GM19452 (cell line): ENCODE results near the gene GOLM1.
"Not testable (repeated sequence)": the region's sequence is repeated elsewhere in the genome, so short reads cannot be mapped to it uniquely, and the experiment has no call there.

ENCODE experiments used
- ATAC-seq: cut with Tn5 transposase; IDR thresholded peaks from one replicate; pipeline ENCODE4 v1.9.1; 2021; ENCODE audit not compliant: unreplicated experiment

The GOLM1 gene

DNA sequence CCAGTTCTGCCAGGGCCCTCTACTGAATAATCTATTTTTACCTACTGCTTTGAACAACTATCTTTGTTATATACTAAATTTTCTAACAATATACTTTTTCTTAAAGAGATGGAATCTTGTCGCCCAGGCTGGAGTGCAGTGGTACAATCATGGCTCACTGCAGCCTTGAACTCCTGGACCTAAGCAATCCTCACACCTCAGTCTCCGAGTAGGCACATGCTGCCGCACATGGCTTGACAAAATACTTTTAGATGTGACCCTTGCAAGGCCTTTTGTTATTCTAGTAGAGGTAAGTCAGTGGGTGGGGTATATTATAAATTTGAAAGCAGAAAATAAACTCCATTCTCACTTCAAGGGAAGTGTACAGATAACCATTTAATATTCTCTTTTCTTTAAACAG, 7.9 kb downstream of the GOLM1 start:
- ATAC-seq, result no peak

DNA sequence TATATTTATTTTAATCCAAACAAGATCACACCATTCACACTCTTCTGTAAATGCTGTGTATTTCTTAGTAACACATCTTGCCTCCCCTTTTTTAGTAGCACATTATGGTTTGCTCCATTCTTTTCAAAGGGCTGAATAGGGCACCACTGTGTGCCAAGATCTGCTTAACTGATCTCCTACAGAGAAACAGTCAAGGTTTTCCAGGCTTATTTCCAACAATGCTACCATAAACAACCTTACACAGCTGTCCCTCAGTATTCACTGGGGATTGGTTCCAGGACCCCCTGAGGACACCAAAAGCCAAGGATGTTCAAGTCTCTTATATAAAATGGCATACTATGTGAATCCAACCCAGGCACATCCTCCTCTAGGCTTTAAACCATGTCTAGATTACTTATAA, 16.5 kb downstream of the GOLM1 start:
- no peak for ATAC-seq

DNA sequence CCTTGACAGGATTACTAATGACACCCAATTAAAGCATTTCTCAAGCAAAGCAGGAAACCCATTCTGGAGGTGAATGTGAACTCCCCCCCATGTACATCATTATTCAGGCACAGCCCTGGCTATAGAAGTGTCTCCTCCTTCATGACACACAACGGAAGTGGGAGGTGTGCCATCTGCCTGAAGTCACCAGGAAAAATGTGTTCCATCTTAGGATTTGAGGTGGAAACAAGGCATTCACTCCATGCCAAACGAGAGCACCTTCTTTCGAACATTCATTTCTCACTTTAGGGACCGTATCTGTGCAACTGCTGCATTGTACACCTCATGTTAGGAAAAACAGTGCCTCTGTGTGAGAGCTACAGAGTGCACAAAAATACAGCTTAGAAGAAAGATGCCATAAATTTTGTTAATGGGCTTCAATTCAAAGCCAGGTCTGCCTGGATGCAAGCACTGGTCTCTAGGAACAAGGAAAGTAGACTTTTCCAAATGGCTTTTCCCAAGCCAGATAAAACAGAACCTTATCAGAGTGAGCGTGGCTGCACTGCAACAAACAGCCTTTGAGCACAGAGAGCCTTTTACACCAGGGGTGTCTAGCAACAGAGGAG, 19.4 kb downstream of the GOLM1 start:
- ATAC-seq, result no peak

DNA sequence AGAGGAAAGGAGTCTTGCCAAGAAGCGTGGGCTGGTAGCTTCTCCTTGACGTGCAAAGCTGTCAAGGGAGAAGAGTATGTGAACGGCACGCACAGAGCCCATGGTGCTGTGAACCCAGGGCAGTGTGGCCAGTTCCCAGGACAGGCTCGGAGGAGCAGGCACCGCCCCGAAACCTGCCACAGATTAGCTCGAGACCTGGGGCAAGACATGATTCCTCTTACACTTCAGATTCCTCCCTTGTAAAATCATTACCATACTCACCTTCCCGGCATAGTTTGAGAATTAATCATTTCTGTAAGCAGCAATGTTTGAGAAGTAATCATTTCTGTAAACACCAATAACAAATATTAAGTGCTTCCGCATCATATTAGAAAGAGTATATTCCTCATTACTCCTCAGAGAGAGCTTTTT, 19.9 kb downstream of the GOLM1 start:
- no peak for ATAC-seq

DNA sequence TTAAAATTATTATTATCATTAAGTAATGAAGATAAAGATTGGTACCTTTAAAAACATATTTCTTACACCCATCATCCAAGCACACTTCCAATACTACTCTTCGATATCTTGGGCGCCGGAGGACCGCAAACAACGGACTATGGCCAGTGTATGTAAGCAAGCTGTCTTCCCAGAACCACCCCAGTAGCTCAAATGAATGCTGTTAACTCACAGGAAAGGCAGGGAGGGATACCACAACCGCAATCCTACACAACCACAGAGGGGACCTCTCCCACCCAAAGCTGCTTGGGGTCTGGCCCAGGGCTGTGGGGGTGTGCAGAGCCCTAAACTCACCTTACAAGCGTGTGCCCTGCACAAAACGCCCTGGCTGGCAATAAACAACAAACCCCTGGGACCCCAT, 20.6 kb downstream of the GOLM1 start:
- ATAC-seq, result no peak

DNA sequence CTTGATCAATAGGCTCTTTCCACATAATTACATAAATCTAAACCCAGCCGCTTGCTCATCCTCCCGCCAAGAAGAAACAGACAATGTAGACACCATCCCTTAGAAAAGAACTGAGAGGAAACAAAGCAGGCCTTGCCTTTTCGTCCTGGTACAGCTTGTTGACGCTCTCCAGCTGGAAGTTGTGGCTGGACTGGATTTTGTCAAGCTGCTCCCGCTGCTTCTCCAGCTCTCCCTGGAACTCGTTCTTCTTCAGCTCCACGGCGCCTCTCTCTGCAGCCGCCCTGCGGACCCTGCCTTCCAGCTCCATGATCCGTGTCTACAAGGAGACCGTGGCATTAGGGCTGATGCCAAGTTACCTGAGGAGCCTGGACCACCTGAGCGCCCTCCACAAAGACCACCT, 22.1 kb downstream of the GOLM1 start:
- no peak for ATAC-seq

DNA sequence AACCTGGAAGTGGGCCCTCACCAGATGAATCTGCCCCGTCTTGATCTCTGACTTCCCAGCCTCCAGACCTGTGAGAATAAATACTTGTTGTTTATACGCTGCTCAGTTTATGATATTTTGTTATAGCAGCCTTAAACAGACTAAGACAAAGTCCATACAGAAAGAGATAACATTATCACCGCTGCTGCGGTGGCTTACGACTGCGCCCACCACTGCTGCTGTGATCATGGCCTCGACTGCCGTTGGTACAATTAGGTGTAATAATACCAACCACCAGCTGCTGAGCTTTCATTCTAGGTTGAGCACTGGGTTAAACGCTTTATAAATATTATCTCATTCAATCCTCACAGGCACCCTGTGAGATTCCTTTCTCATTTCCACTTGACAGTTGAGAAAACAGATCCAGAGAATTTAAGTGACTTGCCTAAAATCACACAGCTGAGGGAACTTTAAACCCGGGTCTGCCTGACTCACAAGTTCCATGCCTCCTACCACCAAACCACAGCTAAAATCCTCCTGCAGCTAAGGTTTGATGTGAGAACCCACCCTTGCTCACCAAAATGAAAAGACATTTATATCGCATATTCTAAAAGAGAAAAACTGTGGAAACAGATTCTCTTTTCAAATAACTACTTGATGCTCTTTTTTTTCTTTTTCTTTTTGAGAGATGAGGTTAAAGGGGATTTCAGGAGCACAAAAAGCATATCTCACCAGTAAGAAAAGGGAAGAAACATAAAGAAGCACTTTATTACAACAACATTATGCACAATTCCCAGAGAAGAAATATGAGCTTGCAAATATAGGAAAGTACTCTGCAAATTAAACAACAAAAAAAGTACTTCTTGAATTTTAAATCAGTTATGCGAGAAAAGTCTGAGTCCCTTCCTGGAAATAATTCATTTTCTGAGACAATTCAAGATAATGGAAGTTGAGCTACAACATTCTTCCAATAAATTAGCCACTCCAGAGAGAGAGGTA, 23.9 kb downstream of the GOLM1 start:
- no peak for ATAC-seq

DNA sequence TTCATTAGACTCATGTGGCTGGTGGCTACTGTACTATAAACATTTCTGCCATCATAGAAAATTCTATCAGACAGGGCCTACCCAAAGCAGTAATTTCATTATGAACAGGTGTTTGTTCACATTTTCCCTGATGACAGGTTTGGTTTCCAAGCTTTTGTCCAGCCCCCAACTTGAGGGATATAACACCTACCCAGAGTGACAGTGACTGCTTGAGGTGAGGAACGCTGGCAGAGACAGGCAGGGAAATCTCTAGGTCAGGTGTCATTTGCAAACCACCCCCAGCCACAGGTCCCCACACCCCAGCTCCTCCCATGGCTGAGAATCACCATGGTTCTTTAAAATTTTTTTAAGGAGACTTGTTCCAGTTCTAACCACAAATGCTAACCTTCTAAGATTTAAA, 25.5 kb downstream of the GOLM1 start:
- no peak for ATAC-seq

DNA sequence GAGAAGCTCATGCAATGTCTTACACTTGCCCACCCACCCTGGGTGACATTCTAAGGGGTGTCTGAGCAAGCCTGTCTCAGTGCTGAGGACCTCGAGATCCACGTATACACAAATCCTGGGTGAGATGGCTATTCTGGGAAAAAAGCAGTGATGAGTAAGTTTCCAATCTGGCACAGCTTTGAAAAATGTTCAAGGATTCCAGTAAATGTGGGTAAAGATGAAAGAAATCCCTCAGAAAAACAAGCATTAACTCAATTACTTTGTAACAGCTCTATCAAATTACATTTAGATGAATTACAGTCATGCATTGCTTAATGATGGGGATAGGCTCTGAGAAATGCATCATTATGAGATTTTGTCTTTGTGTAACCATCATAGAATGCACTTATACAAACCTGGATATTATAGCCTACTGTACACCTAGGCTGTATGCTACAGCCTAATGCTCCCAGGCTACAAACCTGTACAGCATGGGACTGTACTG, 26.9 kb downstream of the GOLM1 start:
- ATAC-seq, result no peak

DNA sequence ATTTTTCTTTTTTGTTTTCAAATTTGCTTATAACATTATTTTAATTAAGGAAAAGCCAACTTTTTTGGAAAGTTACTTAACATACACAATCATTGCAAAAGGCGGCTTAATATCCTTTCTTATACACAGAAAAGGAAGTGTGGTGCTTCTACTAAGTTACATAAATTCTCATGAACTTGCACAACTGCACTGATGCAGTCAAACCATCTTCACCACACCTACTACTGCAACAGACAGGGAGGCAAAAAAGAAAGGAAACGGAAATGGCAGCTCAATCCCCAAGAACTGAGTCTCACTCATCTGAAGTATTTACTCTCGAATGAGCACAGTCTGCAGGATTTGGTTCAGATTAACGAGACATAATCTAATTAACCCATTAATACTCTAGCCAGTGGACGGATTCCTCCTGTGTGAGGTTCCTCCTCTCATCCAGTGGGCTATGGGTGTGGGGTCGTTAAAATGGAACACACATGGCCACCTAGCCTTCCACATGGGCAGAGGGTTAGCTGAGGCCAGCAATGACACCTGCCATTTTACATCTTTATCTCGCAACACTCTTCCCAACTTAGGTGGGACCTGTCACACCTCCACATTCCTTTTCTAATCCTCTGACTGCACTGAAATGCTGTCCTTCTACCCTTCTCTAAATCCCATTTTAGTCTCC, 30.0 kb downstream of the GOLM1 start:
- no peak for ATAC-seq

DNA sequence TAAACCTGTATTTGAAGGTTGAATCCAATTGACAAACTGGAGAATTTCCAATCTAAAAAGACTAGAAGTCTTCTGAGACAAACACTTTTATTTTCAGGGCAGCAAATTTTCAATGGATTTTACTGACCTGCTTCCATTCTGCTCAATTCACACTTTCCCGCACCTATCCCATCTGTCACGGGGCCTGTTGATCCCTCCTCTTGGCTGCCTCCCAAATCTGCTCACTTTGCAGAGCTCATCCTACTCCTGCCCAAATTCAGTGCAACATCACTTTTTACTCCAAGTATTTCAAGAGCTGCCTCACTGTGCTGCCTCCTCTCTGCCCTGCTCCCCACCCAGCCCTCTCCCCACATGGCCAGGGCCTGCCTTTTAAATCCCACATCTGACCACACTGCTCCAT, 35.1 kb downstream of the GOLM1 start:
- no peak for ATAC-seq

DNA sequence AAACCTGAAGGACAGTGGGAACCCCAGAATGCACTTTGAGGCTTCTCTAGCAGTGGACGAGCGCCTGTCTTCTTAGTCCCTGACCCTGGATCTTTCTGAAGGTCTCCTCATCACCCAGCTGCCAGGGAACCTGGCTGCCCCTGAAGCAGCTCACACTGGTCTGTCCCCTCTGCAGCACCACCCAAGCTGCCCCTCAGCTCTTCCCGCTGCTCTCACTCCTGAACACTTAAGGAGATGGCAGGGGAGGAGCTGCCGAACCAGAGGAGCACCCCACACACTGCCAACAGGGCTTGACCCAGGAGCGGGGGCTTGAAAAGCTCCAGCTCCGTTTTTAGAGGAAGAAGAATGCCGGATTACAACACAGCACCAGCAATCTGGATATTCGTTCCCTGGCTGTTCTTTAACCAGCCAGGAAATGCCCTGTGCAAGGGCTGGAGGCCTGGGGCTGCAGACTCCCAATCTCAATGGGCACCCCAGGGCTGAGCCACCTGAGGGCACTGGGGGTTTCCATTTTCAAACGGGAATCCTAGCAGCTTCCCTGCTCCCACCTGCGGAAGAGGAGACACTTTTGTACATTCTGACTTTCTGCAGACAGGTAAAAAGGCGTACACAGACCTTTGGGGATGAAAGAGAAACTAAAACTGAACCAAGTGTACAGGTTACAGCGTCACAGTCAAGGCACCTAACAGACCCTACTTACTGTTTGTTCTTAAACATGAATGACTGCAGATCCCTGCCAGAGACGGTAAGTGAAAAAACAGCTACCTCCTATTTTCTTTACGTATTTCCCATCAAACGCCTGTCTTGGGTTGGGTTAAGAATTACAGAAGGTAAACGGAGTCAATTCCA, 36.3 kb downstream of the GOLM1 start:
- no peak for ATAC-seq

DNA sequence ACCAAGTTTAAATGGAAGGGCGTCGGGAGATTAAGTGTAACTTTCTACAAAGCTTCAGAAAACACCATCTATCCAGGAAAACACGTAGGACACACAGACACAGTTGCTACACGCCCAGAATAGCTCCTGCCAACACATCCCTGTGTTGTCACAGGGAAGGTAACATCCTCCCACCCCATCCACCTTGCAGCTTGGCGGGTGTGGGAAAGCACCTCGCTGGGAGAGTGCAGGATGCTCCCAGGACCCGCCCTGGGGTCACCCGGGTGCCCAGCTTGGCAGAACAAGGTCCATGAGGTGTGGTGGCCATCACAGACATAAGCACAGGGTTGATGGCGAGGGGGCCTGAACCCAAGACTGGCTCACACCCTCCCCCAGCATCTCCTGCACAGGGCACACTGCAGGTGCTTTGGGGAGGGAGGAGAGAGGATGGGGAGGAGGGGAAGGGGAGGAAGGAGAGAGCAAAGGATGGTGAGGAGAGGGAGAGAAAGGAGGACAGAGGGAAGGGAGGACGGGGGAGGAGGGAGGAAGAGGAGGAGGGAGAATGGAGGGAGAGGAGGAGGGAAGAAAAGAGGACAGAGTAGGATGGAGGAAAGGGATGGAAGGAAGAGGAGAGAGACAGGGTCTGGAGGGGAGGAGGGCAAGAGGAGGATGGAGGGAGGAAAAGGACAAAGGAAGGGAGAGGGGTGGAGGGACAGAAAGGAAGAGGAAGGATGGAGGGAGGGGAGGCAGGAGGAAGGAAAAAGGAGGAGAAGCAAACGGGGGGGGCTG, 37.2 kb downstream of the GOLM1 start:
- ATAC-seq, result no peak

DNA sequence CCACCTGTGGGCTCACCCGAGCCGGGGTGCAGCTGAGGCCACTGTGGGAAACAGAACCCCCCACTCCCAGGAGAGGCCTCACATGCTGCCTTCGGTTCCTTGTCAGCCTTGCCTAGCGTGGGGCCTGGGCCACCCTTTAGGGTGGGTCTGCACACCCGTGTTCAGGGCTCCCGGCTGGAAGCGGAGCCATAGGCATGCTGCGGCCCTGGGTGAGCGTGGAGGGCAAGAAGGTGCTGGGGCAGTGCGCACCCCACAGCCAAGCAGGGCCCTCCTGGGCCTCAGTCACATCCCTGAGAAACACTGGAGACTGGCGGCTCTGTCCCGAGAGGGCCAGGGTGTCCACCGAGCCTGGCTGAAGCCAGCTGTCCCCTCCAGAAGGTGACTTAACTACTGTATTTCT, 41.9 kb downstream of the GOLM1 start:
- no peak for ATAC-seq

DNA sequence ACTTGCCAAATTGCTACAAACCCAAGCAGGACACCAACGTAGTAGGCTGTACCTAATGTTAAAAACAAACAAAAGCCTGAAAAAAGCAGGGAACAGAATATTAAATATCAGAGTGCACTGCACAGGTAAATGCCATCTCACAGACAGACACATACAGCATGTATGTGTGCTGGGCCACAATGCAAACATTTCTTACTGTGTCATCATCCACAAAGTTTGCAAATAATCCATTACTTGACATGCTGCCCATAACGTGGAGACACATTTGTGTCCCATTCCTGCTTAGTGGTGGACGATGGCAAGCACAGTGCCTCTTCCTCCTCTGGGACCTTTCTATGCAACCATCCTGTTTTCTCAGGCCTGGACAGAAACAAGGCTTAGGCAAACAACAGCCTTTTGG, 44.7 kb downstream of the GOLM1 start:
- no peak for ATAC-seq

DNA sequence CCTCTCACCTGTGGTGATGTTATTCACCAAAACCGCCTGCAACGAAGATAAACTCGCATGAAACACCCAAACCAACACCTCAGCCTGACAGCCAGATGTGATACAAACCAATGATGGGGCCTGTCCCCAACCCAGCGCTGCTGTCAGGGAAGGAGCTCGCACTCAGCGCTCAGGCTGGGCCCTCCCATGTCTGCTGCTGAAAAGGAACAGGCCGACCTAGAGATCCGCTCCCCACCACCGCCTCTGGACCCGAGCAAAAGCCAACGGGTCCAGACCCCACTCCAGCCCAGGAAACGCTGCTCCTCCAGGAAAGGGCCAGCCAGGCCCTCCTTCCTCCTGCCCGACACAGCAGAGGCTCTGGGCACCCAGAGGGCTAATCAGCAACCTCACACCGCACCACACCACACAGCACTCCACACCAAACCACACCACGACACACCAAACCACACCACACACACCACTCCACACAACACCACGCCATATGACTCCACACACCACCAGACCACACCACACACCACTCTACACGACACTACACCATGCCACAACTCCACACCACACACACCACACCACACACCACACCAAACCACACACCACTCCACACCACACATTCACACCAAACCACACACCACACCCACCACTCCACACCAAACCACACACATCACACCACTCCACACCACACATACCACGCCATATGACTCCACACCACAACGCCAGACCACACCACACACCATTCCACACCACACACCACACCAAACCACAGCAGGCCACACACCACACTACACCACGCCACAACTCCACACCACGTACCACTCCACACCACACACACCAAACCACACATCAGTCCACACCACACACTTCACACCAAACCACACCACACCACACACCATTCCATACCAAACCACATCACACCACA, 46.5 kb downstream of the GOLM1 start:
- no peak for ATAC-seq

DNA sequence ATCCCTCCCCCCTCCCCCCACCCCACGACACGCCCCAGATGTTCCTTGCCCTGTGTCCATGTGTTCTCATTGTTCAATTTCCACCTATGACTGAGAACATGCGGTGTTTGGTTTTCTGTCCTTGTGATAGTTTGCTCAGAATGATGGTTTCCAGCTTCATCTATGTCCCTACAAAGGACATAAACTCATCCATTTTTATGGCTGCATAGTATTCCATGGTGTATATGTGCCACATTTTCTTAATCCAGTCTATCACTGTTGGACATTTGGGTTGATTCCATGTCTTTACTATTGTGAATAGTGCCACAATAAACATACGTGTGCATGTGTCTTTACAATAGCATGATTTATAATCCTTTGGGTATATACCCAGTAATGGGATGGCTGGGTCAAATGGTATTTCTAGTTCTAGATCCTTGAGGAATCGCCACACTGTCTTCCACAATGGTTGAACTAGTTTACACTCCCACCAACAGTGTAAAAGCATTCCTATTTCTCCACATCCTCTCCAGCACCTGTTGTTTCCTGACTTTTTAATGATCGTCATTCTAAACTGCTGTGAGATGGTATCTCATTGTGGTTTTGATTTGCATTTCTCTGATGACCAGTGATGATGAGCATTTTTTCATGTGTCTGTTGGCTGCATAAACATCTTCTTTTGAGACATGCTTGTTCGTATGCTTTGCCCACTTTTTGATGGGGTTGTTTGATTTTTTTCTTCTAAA, 51.2 kb downstream of the GOLM1 start:
- ATAC-seq, result not testable (repeated sequence)

DNA sequence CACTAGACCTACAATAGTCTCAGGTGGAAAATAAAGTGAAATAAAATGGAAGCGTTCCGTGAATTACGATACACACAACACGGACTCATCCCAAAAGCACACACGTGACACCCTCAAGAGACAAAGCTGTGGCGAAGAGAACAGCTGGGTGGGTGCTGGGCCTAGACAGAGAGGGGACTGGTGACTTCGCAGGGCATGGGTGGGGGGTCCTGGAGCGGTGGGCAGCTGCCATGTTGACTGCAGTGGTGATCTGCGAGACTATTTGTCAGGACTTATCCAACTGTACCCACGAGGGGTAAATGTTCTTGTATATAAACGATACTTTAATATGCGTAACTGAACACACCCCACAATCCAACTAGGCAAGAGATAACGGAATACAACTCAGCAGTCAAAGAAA, 52.0 kb downstream of the GOLM1 start:
- no peak for ATAC-seq
